ENCODE measurements around the gene NSG1.

Gene NSG1

GRCh38 chr4:4379540-4380087 lies 7.3 kb upstream of the NSG1 start:
- Histone ChIP-seq H3K4me2 (ENCODE audit: low read length) (no peak overlapping the region), H3K27me3 (ENCODE audit: control insufficient read depth, low read length) (peaks cover 4% of the 10 kb centered on the region), H4K20me1 (ENCODE audit: control insufficient read depth, insufficient read depth, low read depth, low read length) (no peaks in the 10 kb centered on the region), H3K79me2 (ENCODE audit: control insufficient read depth, low read length) (no peaks in the 10 kb centered on the region), H3K9me2 (replicated peaks; ENCODE audit: control insufficient read depth, low read length) (no peaks in the 10 kb centered on the region), H3K36me3 (ENCODE audit: control insufficient read depth, low read length) (no peaks in the 10 kb centered on the region), H3F3A (ENCODE audit: control insufficient read depth, insufficient read depth) (no peaks in the 10 kb centered on the region), H3K27ac (ENCODE audit: low read depth, low read length) (no peak overlapping the region), H3K9me3 (ENCODE audit: control insufficient read depth, insufficient read depth, low read length) (peaks cover 4% of the 10 kb centered on the region; the same call in 1 of the 2 replicates), H3K4me1 (ENCODE audit: control insufficient read depth, low read length) (no peaks in the 10 kb centered on the region), H3K4me3 (ENCODE audit: low read length) (no peak overlapping the region)
- peak; percentile 36 for TF ChIP-seq CTCF (IDR thresholded peaks at IDR 0.05; ENCODE audit: low read depth, low read length, poor library complexity, severe bottlenecking)
- TF ChIP-seq EZH2phosphoT487 (IDR thresholded peaks at IDR 0.05; ENCODE audit: borderline replicate concordance, low read length), result no peak

GRCh38 chr4:4383085-4383484 lies 3.8 kb upstream of the NSG1 start:
- Histone ChIP-seq H3K9me2 (replicated peaks; ENCODE audit: control insufficient read depth, low read length) (no peaks in the 10 kb centered on the region), H4K20me1 (ENCODE audit: control insufficient read depth, insufficient read depth, low read depth, low read length) (no peaks in the 10 kb centered on the region), H3K27me3 (ENCODE audit: control insufficient read depth, low read length) (peaks cover 29% of the 10 kb centered on the region), H3K4me3 (ENCODE audit: low read length) (no peak overlapping the region), H3F3A (ENCODE audit: control insufficient read depth, insufficient read depth) (no peaks in the 10 kb centered on the region), H3K27ac (ENCODE audit: low read depth, low read length) (no peak overlapping the region), H3K9me3 (ENCODE audit: control insufficient read depth, insufficient read depth, low read length) (no peaks in the 10 kb centered on the region), H3K4me2 (ENCODE audit: low read length) (no peak overlapping the region), H3K36me3 (ENCODE audit: control insufficient read depth, low read length) (no peaks in the 10 kb centered on the region), H3K4me1 (ENCODE audit: control insufficient read depth, low read length) (no peaks in the 10 kb centered on the region; the same call in 1 of the 2 replicates), H3K79me2 (ENCODE audit: control insufficient read depth, low read length) (no peaks in the 10 kb centered on the region)
- TF ChIP-seq CTCF (IDR thresholded peaks at IDR 0.05; ENCODE audit: low read depth, low read length, poor library complexity, severe bottlenecking), result no peak
- no peak for TF ChIP-seq EZH2phosphoT487 (IDR thresholded peaks at IDR 0.05; ENCODE audit: borderline replicate concordance, low read length)

GRCh38 chr4:4384837-4385236 lies 2.1 kb upstream of the NSG1 start:
- TF ChIP-seq EZH2phosphoT487 (IDR thresholded peaks at IDR 0.05; ENCODE audit: borderline replicate concordance, low read length) (no peak), CTCF (IDR thresholded peaks at IDR 0.05; ENCODE audit: low read depth, low read length, poor library complexity, severe bottlenecking) (peak; percentile 69)
- no peak overlapping the region for H3K4me2 ChIP-seq (ENCODE audit: low read length)
- no peak overlapping the region for H3K27ac ChIP-seq (ENCODE audit: low read depth, low read length)
- no peaks in the 10 kb centered on the region for H4K20me1 ChIP-seq (ENCODE audit: control insufficient read depth, insufficient read depth, low read depth, low read length)
- H3K9me3 ChIP-seq (ENCODE audit: control insufficient read depth, insufficient read depth, low read length), result no peaks in the 10 kb centered on the region
- no peak overlapping the region for H3K4me3 ChIP-seq (ENCODE audit: low read length)
- peaks cover 32% of the 10 kb centered on the region for H3K27me3 ChIP-seq (ENCODE audit: control insufficient read depth, low read length)
- H3K79me2 ChIP-seq (ENCODE audit: control insufficient read depth, low read length), result no peaks in the 10 kb centered on the region
- no peaks in the 10 kb centered on the region for H3F3A ChIP-seq (ENCODE audit: control insufficient read depth, insufficient read depth)
- H3K4me1 ChIP-seq (ENCODE audit: control insufficient read depth, low read length), result no peaks in the 10 kb centered on the region; the same call in 1 of the 2 replicates
- H3K36me3 ChIP-seq (ENCODE audit: control insufficient read depth, low read length), result no peaks in the 10 kb centered on the region
- H3K9me2 ChIP-seq (replicated peaks; ENCODE audit: control insufficient read depth, low read length), result no peaks in the 10 kb centered on the region

Measured in DOHH2 (cell line).